ENCODE measurements around the gene ADAMTS6. TPM values are rescaled to one million over a fixed set of nuclear protein-coding genes. Genes with fewer than 3 reads are reported as not detected.

ADAMTS6 gene
- total and polyA plus RNA-seq, 2 experiments from 2014 or later, result 0.78 to 2.0 TPM

- TF ChIP-seq REST (IDR thresholded peaks at IDR 0.05; ENCODE audit: unreplicated experiment), result no peak
- TF ChIP-seq EZH2 (IDR thresholded peaks at IDR 0.05; ENCODE audit: low read depth, unreplicated experiment), result no peak
- TF ChIP-seq JUNB (IDR thresholded peaks at IDR 0.05; ENCODE audit: unreplicated experiment), result no peak
- TF ChIP-seq EZH2phosphoT487 (IDR thresholded peaks at IDR 0.05; ENCODE audit: unreplicated experiment), result no peak
- TF ChIP-seq NANOG (IDR thresholded peaks at IDR 0.05; ENCODE audit: borderline replicate concordance), result no peak
Observed at GRCh38 chr5:65186646-65187227, 295.0 kb downstream of the ADAMTS6 start (continued).

- no peak for TF ChIP-seq CREB1 (CRISPR knock-in tag; IDR thresholded peaks at IDR 0.05; ENCODE audit: low read depth)
- no peak for TF ChIP-seq REST (IDR thresholded peaks at IDR 0.05; ENCODE audit: unreplicated experiment)
- TF ChIP-seq ZNF331 (CRISPR knock-in tag; IDR thresholded peaks at IDR 0.05; ENCODE audit: low read depth), result no peak
- TF ChIP-seq ZNF114 (CRISPR knock-in tag; IDR thresholded peaks at IDR 0.05), result no peak
- no peak for TF ChIP-seq NANOG (IDR thresholded peaks at IDR 0.05; ENCODE audit: borderline replicate concordance)
- TF ChIP-seq ZNF462 (CRISPR knock-in tag; IDR thresholded peaks at IDR 0.05), result no peak
- H3K27me3 Mint-ChIP-seq (ENCODE audit: insufficient read depth, low read depth, poor library complexity), result no peaks in the 10 kb centered on the region
- H3K4me1 Mint-ChIP-seq, result peaks cover 11% of the 10 kb centered on the region
- no peak for DNase-seq (ENCODE audit: low spot score)
- no peak for ATAC-seq
- no peaks in the 10 kb centered on the region for H3F3A ChIP-seq (replicated peaks; ENCODE audit: low read depth)
- no peaks in the 10 kb centered on the region for H3K36me3 Mint-ChIP-seq (ENCODE audit: low read depth)
- H3K27me3 ChIP-seq (ENCODE audit: insufficient read depth), result no peaks in the 10 kb centered on the region
- peaks cover 7% of the 10 kb centered on the region; the same call in 1 of the 2 replicates for H3K4me1 ChIP-seq (ENCODE audit: insufficient read depth)
- H4K20me1 ChIP-seq (replicated peaks; ENCODE audit: insufficient read depth), result no peaks in the 10 kb centered on the region
- H3K9me3 Mint-ChIP-seq, result no peaks in the 10 kb centered on the region
- no peak overlapping the region for H2AFZ ChIP-seq
- no peaks in the 10 kb centered on the region for H3K79me2 ChIP-seq (replicated peaks; ENCODE audit: insufficient read depth)
- H3K4me2 ChIP-seq, result no peak overlapping the region
- no peak overlapping the region for H3K4me3 ChIP-seq
- no peak overlapping the region for H3K27ac Mint-ChIP-seq
- no peak overlapping the region for H3K27ac ChIP-seq (ENCODE audit: low read depth)
- no peak overlapping the region for H3K4me3 Mint-ChIP-seq
- no peaks in the 10 kb centered on the region for H3K9me2 ChIP-seq (ENCODE audit: insufficient read depth)
- no peaks in the 10 kb centered on the region for H3K36me3 ChIP-seq (ENCODE audit: insufficient read depth)
Observed at GRCh38 chr5:65185468-65185867, 296.3 kb downstream of the ADAMTS6 start.

Data from GM23338 (cell line).